ENCODE data around the gene SEC23A. TPM values are rescaled to one million over a fixed set of nuclear protein-coding genes. Genes with fewer than 3 reads are reported as not detected.
"Not testable (repeated sequence)": the region's sequence is repeated elsewhere in the genome, so short reads cannot be mapped to it uniquely, and the experiment has no call there.

Gene SEC23A
- total and polyA plus RNA-seq, 2 donors (not counting 3 experiments of a cell fraction or from before 2014, with no cell fraction given), result 78.3 to 155 TPM

- intact Hi-C loops (cut with micrococcal nuclease), result no loop called here
- POLR2A ChIA-PET, result no interaction called here
- CTCF ChIA-PET, result interaction anchor here (0.9 to 1.5 kb wide), 4 partner anchors 9 to 303 kb away, joined by 3 to 14 read pairs (median 5); no protein-coding TSS in a partner anchor
These were observed 78.8 kb downstream of the SEC23A start for GRCh38 chr14:39023939-39024871.

DNA sequence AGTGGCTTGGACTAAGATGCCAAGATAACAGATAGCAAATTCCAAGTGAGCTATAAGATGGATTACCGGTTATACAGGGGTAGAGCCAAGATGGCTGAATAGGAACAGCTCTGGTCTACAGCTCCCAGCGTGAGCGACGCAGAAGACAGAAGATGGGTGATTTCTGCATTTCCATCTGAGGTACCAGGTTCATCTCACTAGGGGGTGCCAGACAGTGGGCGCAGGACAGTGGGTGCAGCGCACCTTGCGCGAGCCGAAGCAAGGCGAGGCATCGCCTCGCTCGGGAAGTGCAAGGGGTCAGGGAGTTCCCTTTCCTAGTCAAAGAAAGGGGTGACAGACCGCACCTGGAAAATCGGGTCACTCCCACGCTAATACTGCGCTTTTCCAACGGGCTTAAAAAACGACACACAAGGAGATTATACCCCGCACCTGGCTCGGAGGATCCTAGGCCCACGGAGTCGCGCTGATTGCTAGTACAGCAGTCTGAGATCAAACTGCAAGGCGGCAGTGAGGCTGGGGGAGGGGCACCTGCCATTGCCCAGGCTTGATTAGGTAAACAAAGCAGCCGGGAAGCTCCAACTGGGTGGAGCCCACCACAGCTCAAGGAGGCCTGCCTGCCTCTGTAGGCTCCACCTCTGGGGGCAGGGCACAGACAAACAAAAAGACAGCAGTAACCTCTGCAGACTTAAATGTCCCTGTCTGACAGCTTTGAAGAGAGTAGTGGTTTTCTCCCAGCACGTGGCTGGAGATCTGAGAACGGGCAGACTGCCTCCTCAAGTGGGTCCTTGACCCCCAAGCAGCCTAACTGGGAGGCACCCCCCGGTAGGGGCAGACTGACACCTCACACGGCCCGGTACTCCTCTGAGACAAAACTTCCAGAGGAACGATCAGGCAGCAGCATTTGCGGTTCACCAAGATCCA lies 85.7 kb downstream of the SEC23A start:
- H4K20me1 ChIP-seq (replicated peaks; ENCODE audit: control insufficient read depth, extremely low read depth, insufficient read depth, low read length); POLR2A ChIA-PET; H3K4me3 ChIP-seq (replicated peaks in 1 of 3; ENCODE audit: insufficient read depth in 1 of 3, low read depth in 1 of 3, low read length in 3 of 3); H3K9me3 ChIP-seq (replicated peaks; ENCODE audit: control insufficient read depth, insufficient read depth, low read length); DNase-seq (ENCODE audit: low read depth, low spot score); H3K36me3 ChIP-seq (ENCODE audit: control insufficient read depth in 2 of 2, extremely low read depth in 1 of 2, insufficient read depth in 2 of 2, low read length in 2 of 2); H2AFZ ChIP-seq (ENCODE audit: low read depth, low read length); H3K4me1 ChIP-seq (ENCODE audit: control insufficient read depth, extremely low read depth, insufficient read depth, low read length); H3K4me2 ChIP-seq (ENCODE audit: insufficient read depth, low read length); H3K79me2 ChIP-seq (ENCODE audit: control insufficient read depth, insufficient read depth, low read length); BruUV-seq (replicated peaks); H3K9me1 ChIP-seq (replicated peaks; ENCODE audit: control insufficient read depth, extremely low read depth, insufficient read depth, low read length); dilution Hi-C loops (cut with MboI; ENCODE audit: extremely low pct_ligation_motif_present, low sequenced_read_pairs); H3K9ac ChIP-seq (replicated peaks; ENCODE audit: extremely low read depth, insufficient read depth, low read length); FAIRE-seq; H3K27me3 ChIP-seq (ENCODE audit: control insufficient read depth in 2 of 2, insufficient read depth in 2 of 2, low read length in 2 of 2); H3K27ac ChIP-seq (ENCODE audit: insufficient read depth, low read depth, low read length): not testable (repeated sequence)
- CTCF ChIA-PET, result interaction anchor here (0.6 to 5.3 kb wide), 14 partner anchors 9 to 1114 kb away, joined by 3 to 167 read pairs (median 18); no protein-coding TSS in a partner anchor
- intact Hi-C loops (cut with micrococcal nuclease), result loop anchor here (5.0 kb wide), 3 partner anchors 75 to 1030 kb away; partner anchors contain the start of gene SSTR1

More at GRCh38 chr14:39023939-39024871, 78.8 kb downstream of the SEC23A start:
- Histone ChIP-seq H3K4me1 (ENCODE audit: control insufficient read depth, extremely low read depth, insufficient read depth, low read length) (no peaks in the 10 kb centered on the region), H4K20me1 (replicated peaks; ENCODE audit: control insufficient read depth, extremely low read depth, insufficient read depth, low read length) (no peaks in the 10 kb centered on the region), H3K4me2 (ENCODE audit: insufficient read depth, low read length) (no peak overlapping the region), H3K4me3 (replicated peaks in 1 of 3; ENCODE audit: insufficient read depth in 1 of 3, low read depth in 1 of 3, low read length in 3 of 3) (no peak overlapping the region), H3K27ac (ENCODE audit: insufficient read depth, low read depth, low read length) (no peak overlapping the region), H3K9me3 (replicated peaks; ENCODE audit: control insufficient read depth, insufficient read depth, low read length) (no peaks in the 10 kb centered on the region), H2AFZ (ENCODE audit: low read depth, low read length) (no peak overlapping the region), H3K9me1 (replicated peaks; ENCODE audit: control insufficient read depth, extremely low read depth, insufficient read depth, low read length) (no peaks in the 10 kb centered on the region), H3K79me2 (ENCODE audit: control insufficient read depth, insufficient read depth, low read length) (no peaks in the 10 kb centered on the region), H3K9ac (replicated peaks; ENCODE audit: extremely low read depth, insufficient read depth, low read length) (no peak overlapping the region), H3K36me3 (ENCODE audit: control insufficient read depth in 2 of 2, extremely low read depth in 1 of 2, insufficient read depth in 2 of 2, low read length in 2 of 2) (peaks cover 0 to 3% of the 10 kb centered on the region in 2 experiments), H3K27me3 (ENCODE audit: control insufficient read depth in 2 of 2, insufficient read depth in 2 of 2, low read length in 2 of 2) (no peaks in the 10 kb centered on the region)
- dilution Hi-C loops (cut with MboI; ENCODE audit: extremely low pct_ligation_motif_present, low sequenced_read_pairs), result no loop called here
- FAIRE-seq (no peak), DNase-seq (ENCODE audit: low read depth, low spot score) (no peak)
- TF ChIP-seq EZH2 (IDR thresholded peaks at IDR 0.05; ENCODE audit: borderline replicate concordance, low read depth, low read length, severe bottlenecking), result no peak
- TF ChIP-seq, protein P1, sequence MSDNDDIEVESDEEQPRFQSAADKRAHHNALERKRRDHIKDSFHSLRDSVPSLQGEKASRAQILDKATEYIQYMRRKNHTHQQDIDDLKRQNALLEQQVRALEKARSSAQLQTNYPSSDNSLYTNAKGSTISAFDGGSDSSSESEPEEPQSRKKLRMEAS (IDR thresholded peaks at IDR 0.05; ENCODE audit: insufficient read depth, insufficient read length), result no peak
- no peak for TF ChIP-seq MYC (IDR thresholded peaks at IDR 0.05; ENCODE audit: low read depth, low read length)
- TF ChIP-seq, protein P2, sequence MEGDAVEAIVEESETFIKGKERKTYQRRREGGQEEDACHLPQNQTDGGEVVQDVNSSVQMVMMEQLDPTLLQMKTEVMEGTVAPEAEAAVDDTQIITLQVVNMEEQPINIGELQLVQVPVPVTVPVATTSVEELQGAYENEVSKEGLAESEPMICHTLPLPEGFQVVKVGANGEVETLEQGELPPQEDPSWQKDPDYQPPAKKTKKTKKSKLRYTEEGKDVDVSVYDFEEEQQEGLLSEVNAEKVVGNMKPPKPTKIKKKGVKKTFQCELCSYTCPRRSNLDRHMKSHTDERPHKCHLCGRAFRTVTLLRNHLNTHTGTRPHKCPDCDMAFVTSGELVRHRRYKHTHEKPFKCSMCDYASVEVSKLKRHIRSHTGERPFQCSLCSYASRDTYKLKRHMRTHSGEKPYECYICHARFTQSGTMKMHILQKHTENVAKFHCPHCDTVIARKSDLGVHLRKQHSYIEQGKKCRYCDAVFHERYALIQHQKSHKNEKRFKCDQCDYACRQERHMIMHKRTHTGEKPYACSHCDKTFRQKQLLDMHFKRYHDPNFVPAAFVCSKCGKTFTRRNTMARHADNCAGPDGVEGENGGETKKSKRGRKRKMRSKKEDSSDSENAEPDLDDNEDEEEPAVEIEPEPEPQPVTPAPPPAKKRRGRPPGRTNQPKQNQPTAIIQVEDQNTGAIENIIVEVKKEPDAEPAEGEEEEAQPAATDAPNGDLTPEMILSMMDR (IDR thresholded peaks at IDR 0.05; ENCODE audit: extremely low read depth in 1 of 2, insufficient read depth in 1 of 2, low read depth in 1 of 2, low read length in 2 of 2), result no peak
- no peak for TF ChIP-seq FOS (IDR thresholded peaks at IDR 0.05; ENCODE audit: borderline replicate concordance, insufficient read depth, low read length)
- no peak for TF ChIP-seq POLR2AphosphoS5 (IDR thresholded peaks at IDR 0.05; ENCODE audit: insufficient read depth, low read depth, low read length)
- TF ChIP-seq JUN (IDR thresholded peaks at IDR 0.05; ENCODE audit: borderline replicate concordance, insufficient read depth, insufficient read length, low read depth), result no peak
- BruUV-seq (replicated peaks), result no TSS peak
